HepG2 (cell line): ENCODE data around the gene EZH1. TPM values are rescaled to one million over a fixed set of nuclear protein-coding genes. Genes with fewer than 3 reads are reported as not detected.

Experiments used
- BATF2 ChIP-seq: sonication (generic); formaldehyde crosslinking; IDR thresholded peaks from 2 replicates; pipeline ENCODE4 v1.8.0; 2022; ENCODE audit warnings: mild to moderate bottlenecking, missing genetic modification reagents, moderate library complexity
- CENPT ChIP-seq: sonication (generic); formaldehyde crosslinking; IDR thresholded peaks from 2 replicates; pipeline ENCODE4 v1.8.0; 2022; ENCODE audit warnings: low read depth, mild to moderate bottlenecking, moderate library complexity, missing genetic modification reagents
- HIVEP1 ChIP-seq: sonication (generic); formaldehyde crosslinking; IDR thresholded peaks from 2 replicates; pipeline ENCODE4 v1.4.0; 2020; ENCODE audit warnings: mild to moderate bottlenecking, missing genetic modification reagents
- HOXA7 ChIP-seq: sonication (generic); formaldehyde crosslinking; IDR thresholded peaks from 2 replicates; pipeline ENCODE4 v1.8.1; 2022; ENCODE audit warnings: mild to moderate bottlenecking, missing genetic modification reagents, moderate library complexity
- MEF2D ChIP-seq: sonication (generic); formaldehyde crosslinking; IDR thresholded peaks from 2 replicates; pipeline ENCODE4 v1.5.1; 2020; ENCODE audit warnings: mild to moderate bottlenecking, missing genetic modification reagents
- MEIS1 ChIP-seq: sonication (generic); formaldehyde crosslinking; IDR thresholded peaks from 2 replicates; pipeline ENCODE4 v1.9.0; 2021; ENCODE audit warnings: mild to moderate bottlenecking, missing genetic modification reagents, moderate library complexity, borderline replicate concordance
- NFYC ChIP-seq: IDR thresholded peaks from 2 replicates; pipeline ENCODE4 v1.6.1; 2016; ENCODE audit warnings: missing genetic modification reagents, missing compliant biosample characterization
- SMC3 ChIP-seq: IDR thresholded peaks from 2 replicates; pipeline ENCODE4 v1.6.1; 2011; ENCODE audit warnings: low read length, improper control_type of control experiment
- SNAPC5 ChIP-seq: sonication (generic); formaldehyde crosslinking; IDR thresholded peaks from 2 replicates; pipeline ENCODE4 v1.8.1; 2023; ENCODE audit warnings: mild to moderate bottlenecking, missing genetic modification reagents, borderline replicate concordance
- SP5 ChIP-seq: IDR thresholded peaks from 2 replicates; pipeline ENCODE4 v1.6.1; 2016; ENCODE audit warnings: low read depth, borderline replicate concordance
- SPEN ChIP-seq: sonication (generic); formaldehyde crosslinking; IDR thresholded peaks from 2 replicates; pipeline ENCODE4 v1.5.1; 2020; ENCODE audit warnings: low read depth, mild to moderate bottlenecking, missing genetic modification reagents
- THAP11 ChIP-seq: IDR thresholded peaks from 2 replicates; pipeline ENCODE4 v1.6.1; 2016; ENCODE audit warnings: missing biosample characterization, missing genetic modification reagents
- TMF1 ChIP-seq: sonication (generic); formaldehyde crosslinking; IDR thresholded peaks from 2 replicates; pipeline ENCODE4 v1.8.1; 2022; ENCODE audit warnings: low read depth, missing genetic modification reagents
- TOE1 ChIP-seq: sonication (generic); formaldehyde crosslinking; IDR thresholded peaks from 2 replicates; pipeline ENCODE4 v1.4.0; 2020; ENCODE audit warnings: mild to moderate bottlenecking, missing genetic modification reagents
- ZBTB14 ChIP-seq: sonication (generic); formaldehyde crosslinking; IDR thresholded peaks from 2 replicates; pipeline ENCODE4 v1.4.0; 2020; ENCODE audit warnings: missing genetic modification reagents
- ZFP1 ChIP-seq: IDR thresholded peaks from 2 replicates; pipeline ENCODE4 v1.6.1; 2016
- ZNF20 ChIP-seq: sonication (generic); formaldehyde crosslinking; IDR thresholded peaks from 2 replicates; pipeline ENCODE4 v1.4.0; 2020; ENCODE audit warnings: mild to moderate bottlenecking, moderate library complexity, missing genetic modification reagents
- ZNF557 ChIP-seq: sonication (generic); formaldehyde crosslinking; IDR thresholded peaks from 2 replicates; pipeline ENCODE4 v1.4.0; 2020; ENCODE audit warnings: missing genetic modification reagents
- polyA plus RNA-seq, 8 experiments: library from polyadenylated mRNA; depleted of rRNA in 3 of 8; stranded (reverse) in 7 of 8; unstranded in 1 of 8; fragments of >200 nt; fragmentation: Illumina TruSeq in 4 of 8; extraction: Trizol in 4 of 8; gene quantifications; 2 replicates each; pipeline versions ENCODE4 v1.2.1 to v1.2.3, GENCODE V29; 2011 to 2016; ENCODE audit warnings: low read depth in 4 of 8, missing spikeins in 1 of 8, mixed read lengths in 1 of 8; ENCODE audit not compliant: insufficient read depth in 1 of 8
- total RNA-seq, 5 experiments: library from RNA; depleted of rRNA; stranded (reverse); fragments of >200 nt; fragmentation: Illumina TruSeq; extraction: Trizol; gene quantifications; 2 replicates each; pipeline ENCODE4 v1.2.3, GENCODE V29; 2016; ENCODE audit warnings: low read depth in 1 of 5
- TF ChIP-seq, protein P1 (sequence below): sonication (generic); formaldehyde crosslinking; IDR thresholded peaks from 2 replicates; pipeline ENCODE4 v1.5.1; 2020; ENCODE audit warnings: mild to moderate bottlenecking, missing genetic modification reagents
- TF ChIP-seq, protein P2 (sequence below): sonication (generic); formaldehyde crosslinking; conservative IDR thresholded peaks from 2 replicates; pipeline ENCODE4 v1.8.1; 2023; ENCODE audit warnings: missing genetic modification reagents
- TF ChIP-seq, protein P3 (sequence below): sonication (generic); formaldehyde crosslinking; IDR thresholded peaks from 2 replicates; pipeline ENCODE4 v1.5.0; 2020; ENCODE audit warnings: missing genetic modification reagents, mild to moderate bottlenecking, borderline replicate concordance

EZH1 gene
- total and polyA plus RNA-seq, 2 of the 13 experiments (the other 11 are each of a cell fraction or from before 2014, with no cell fraction given) = 11.6 to 24.0 TPM

DNA sequence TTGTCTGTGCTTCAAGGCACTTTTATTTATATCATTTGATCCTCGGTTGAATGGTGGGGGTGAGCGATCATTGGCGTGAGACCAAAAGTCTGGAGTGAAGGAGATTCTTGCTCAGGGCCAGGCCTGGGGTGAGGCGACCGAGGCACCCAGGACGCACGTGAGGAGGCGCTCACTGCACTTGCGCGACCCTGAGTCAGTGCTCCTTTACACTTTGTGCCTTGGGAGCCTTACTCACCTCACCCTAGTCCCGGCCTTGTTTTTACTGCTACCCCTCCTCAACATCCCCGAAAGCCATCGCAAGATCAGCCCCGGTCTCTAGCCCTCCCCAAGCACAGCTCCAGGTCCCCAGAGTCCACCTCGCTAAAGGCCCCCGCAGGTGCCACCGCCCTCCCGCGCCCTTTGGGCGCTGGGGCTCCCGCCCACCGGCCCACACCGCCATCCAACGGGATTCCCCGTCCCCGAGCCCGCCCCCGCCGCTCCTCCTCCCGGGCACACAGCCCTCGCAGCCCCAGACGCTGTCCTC is 496 bp downstream of the EZH1 start (continued):
- no peak; the same call in 1 of the 2 replicates for TF ChIP-seq CENPT
- no peak for TF ChIP-seq MEF2D (CRISPR knock-in tag)
- 0 out of 2 replicates have a peak, but pooled peaks have one; percentile 47 for TF ChIP-seq ZNF557 (CRISPR knock-in tag)
- TF ChIP-seq SMC3 = no peak
- no peak for TF ChIP-seq ZBTB14 (CRISPR knock-in tag)
- TF ChIP-seq NFYC (CRISPR knock-in tag) = no peak; the same call in 1 of the 2 replicates
- no peak; the same call in 1 of the 2 replicates for TF ChIP-seq TOE1
- TF ChIP-seq MEIS1 (CRISPR knock-in tag) = peak; percentile 80; the same call in 1 of the 2 replicates
- no peak for TF ChIP-seq ZFP1 (CRISPR knock-in tag)
- TF ChIP-seq, protein P1, sequence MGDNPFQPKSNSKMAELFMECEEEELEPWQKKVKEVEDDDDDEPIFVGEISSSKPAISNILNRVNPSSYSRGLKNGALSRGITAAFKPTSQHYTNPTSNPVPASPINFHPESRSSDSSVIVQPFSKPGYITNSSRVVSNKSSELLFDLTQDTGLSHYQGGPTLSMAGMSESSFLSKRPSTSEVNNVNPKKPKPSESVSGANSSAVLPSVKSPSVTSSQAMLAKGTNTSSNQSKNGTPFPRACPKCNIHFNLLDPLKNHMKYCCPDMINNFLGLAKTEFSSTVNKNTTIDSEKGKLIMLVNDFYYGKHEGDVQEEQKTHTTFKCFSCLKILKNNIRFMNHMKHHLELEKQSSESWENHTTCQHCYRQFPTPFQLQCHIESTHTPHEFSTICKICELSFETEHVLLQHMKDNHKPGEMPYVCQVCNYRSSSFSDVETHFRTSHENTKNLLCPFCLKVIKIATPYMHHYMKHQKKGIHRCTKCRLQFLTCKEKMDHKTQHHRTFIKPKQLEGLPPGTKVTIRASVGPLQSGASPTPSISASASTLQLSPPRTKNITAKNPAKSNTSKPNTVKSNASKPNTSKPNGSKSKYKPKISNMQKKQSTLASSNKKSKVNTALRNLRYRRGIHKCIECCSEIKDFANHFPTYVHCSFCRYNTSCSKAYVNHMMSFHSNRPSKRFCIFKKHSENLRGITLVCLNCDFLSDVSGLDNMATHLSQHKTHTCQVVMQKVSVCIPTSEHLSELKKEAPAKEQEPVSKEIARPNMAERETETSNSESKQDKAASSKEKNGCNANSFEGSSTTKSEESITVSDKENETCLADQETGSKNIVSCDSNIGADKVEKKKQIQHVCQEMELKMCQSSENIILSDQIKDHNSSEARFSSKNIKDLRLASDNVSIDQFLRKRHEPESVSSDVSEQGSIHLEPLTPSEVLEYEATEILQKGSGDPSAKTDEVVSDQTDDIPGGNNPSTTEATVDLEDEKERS (CRISPR knock-in tag) = 0 out of 2 replicates have a peak, but pooled peaks have one; percentile 10
- no peak for TF ChIP-seq THAP11 (CRISPR knock-in tag)
- no peak for TF ChIP-seq HOXA7 (CRISPR knock-in tag)
- no peak for TF ChIP-seq HIVEP1 (CRISPR knock-in tag)
- TF ChIP-seq, protein P2, sequence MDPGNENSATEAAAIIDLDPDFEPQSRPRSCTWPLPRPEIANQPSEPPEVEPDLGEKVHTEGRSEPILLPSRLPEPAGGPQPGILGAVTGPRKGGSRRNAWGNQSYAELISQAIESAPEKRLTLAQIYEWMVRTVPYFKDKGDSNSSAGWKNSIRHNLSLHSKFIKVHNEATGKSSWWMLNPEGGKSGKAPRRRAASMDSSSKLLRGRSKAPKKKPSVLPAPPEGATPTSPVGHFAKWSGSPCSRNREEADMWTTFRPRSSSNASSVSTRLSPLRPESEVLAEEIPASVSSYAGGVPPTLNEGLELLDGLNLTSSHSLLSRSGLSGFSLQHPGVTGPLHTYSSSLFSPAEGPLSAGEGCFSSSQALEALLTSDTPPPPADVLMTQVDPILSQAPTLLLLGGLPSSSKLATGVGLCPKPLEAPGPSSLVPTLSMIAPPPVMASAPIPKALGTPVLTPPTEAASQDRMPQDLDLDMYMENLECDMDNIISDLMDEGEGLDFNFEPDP (CRISPR knock-in tag) = peak; percentile 99
- TF ChIP-seq TMF1 (CRISPR knock-in tag) = no peak; the same call in 1 of the 2 replicates
- no peak for TF ChIP-seq ZNF20 (CRISPR knock-in tag)
- TF ChIP-seq BATF2 (CRISPR knock-in tag) = no peak
- TF ChIP-seq SP5 (CRISPR knock-in tag) = peak; percentile 66
- no peak for TF ChIP-seq SPEN (CRISPR knock-in tag)
- TF ChIP-seq, protein P3, sequence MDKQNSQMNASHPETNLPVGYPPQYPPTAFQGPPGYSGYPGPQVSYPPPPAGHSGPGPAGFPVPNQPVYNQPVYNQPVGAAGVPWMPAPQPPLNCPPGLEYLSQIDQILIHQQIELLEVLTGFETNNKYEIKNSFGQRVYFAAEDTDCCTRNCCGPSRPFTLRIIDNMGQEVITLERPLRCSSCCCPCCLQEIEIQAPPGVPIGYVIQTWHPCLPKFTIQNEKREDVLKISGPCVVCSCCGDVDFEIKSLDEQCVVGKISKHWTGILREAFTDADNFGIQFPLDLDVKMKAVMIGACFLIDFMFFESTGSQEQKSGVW = no peak
- TF ChIP-seq SNAPC5 = no peak
